Left ventricle myocardium inferior (tissue), 1 donor: ENCODE measurements around the gene SATB1. TPM values are rescaled to one million over a fixed set of nuclear protein-coding genes. Genes with fewer than 3 reads are reported as not detected.

Source experiments
- DNase-seq: peaks from one replicate; pipeline ENCODE4 v3.0.0-alpha.2; 2020
- H3K27ac ChIP-seq: fragments of 200-600 bp; replicated peaks from 2 replicates; pipeline ENCODE4 v1.8.0; 2021
- H3K27me3 ChIP-seq: fragments of 200-600 bp; 2 replicates; pipeline ENCODE4 v1.8.0; 2021; ENCODE audit warnings: low read depth
- H3K36me3 ChIP-seq: fragments of 200-600 bp; 2 replicates; pipeline ENCODE4 v1.8.0; 2021
- H3K4me1 ChIP-seq: fragments of 200-600 bp; 2 replicates; pipeline ENCODE4 v1.8.0; 2021
- H3K4me3 ChIP-seq: fragments of 200-600 bp; 2 replicates; pipeline ENCODE4 v1.8.0; 2021; ENCODE audit warnings: mild to moderate bottlenecking, moderate library complexity
- H3K9me3 ChIP-seq: fragments of 200-600 bp; replicated peaks from 2 replicates; pipeline ENCODE4 v1.8.0; 2021
- CTCF ChIP-seq: fragments of 200-600 bp; IDR thresholded peaks from 2 replicates; pipeline ENCODE4 v1.8.0; 2021; ENCODE audit warnings: antibody characterized with exemption, mild to moderate bottlenecking, borderline replicate concordance
- intact Hi-C: fragments of 100-400 bp; cut with micrococcal nuclease; formaldehyde crosslinking; loops from one replicate; pipeline ENCODE4 v1.11.0; 2022
- total RNA-seq: library from RNA; stranded (reverse); fragmentation: NEBNext Ultra II Directional; extraction: Animal tissue kit (Norgen Biotek cat#: 25700); gene quantifications from one replicate; pipeline ENCODE4 v1.2.1, GENCODE V29; 2021
- donor health status: DM: no; HTN: yes; CAD: no; lungs with severe emphysema.

The SATB1 gene
- total RNA-seq, 1 donor from 2014 or later: 44.3 TPM

GRCh38 chr3:18416332-18416731 lies 8.8 kb downstream of the SATB1 start:
- no peak for DNase-seq
- Histone ChIP-seq H3K4me1 (peaks cover 23% of the 10 kb centered on the region), H3K27me3 (no peaks in the 10 kb centered on the region), H3K4me3 (no peak overlapping the region), H3K27ac (no peak overlapping the region), H3K9me3 (no peaks in the 10 kb centered on the region), H3K36me3 (peaks cover 51% of the 10 kb centered on the region)
- no peak for TF ChIP-seq CTCF
- intact Hi-C loops: no loop called here

GRCh38 chr3:18415839-18416238 lies 9.3 kb downstream of the SATB1 start:
- H3K36me3 ChIP-seq: peaks cover 56% of the 10 kb centered on the region
- no peak overlapping the region for H3K4me3 ChIP-seq
- no peak for DNase-seq
- no peak overlapping the region for H3K27ac ChIP-seq
- H3K27me3 ChIP-seq: no peaks in the 10 kb centered on the region
- no peaks in the 10 kb centered on the region for H3K9me3 ChIP-seq
- H3K4me1 ChIP-seq: peaks cover 23% of the 10 kb centered on the region
- intact Hi-C loops: no loop called here
- TF ChIP-seq CTCF: no peak

GRCh38 chr3:18415167-18415566 lies 10.0 kb downstream of the SATB1 start:
- intact Hi-C loops: no loop called here
- no peak overlapping the region for H3K27ac ChIP-seq
- H3K4me1 ChIP-seq: peaks cover 17% of the 10 kb centered on the region
- no peak overlapping the region for H3K4me3 ChIP-seq
- no peaks in the 10 kb centered on the region for H3K9me3 ChIP-seq
- H3K36me3 ChIP-seq: peaks cover 52% of the 10 kb centered on the region
- no peak for TF ChIP-seq CTCF
- DNase-seq: no peak
- H3K27me3 ChIP-seq: no peaks in the 10 kb centered on the region

GRCh38 chr3:18412684-18413083 lies 12.5 kb downstream of the SATB1 start:
- H3K4me3 ChIP-seq: no peak overlapping the region
- H3K36me3 ChIP-seq: peaks cover 47% of the 10 kb centered on the region
- DNase-seq: no peak
- no peak for TF ChIP-seq CTCF
- no peaks in the 10 kb centered on the region for H3K4me1 ChIP-seq
- H3K27me3 ChIP-seq: no peaks in the 10 kb centered on the region
- no peaks in the 10 kb centered on the region for H3K9me3 ChIP-seq
- H3K27ac ChIP-seq: no peak overlapping the region
- intact Hi-C loops: no loop called here

- no peak for DNase-seq
- no peak for TF ChIP-seq CTCF
- Histone ChIP-seq H3K9me3 (no peaks in the 10 kb centered on the region), H3K4me3 (no peak overlapping the region), H3K4me1 (no peaks in the 10 kb centered on the region), H3K27ac (no peak overlapping the region), H3K36me3 (peaks cover 39% of the 10 kb centered on the region), H3K27me3 (no peaks in the 10 kb centered on the region)
- intact Hi-C loops: no loop called here
Measured at GRCh38 chr3:18411541-18411940, 13.6 kb downstream of the SATB1 start.

GRCh38 chr3:18410205-18410604 lies 14.9 kb downstream of the SATB1 start:
- intact Hi-C loops: no loop called here
- Histone ChIP-seq H3K27me3 (no peaks in the 10 kb centered on the region), H3K4me3 (no peak overlapping the region), H3K36me3 (peaks cover 26% of the 10 kb centered on the region), H3K27ac (no peak overlapping the region), H3K9me3 (no peaks in the 10 kb centered on the region), H3K4me1 (peaks cover 4% of the 10 kb centered on the region)
- DNase-seq: no peak
- no peak for TF ChIP-seq CTCF
